K562 (cell line): Measurements from ENCODE around the gene SAMD14. TPM values are rescaled to one million over a fixed set of nuclear protein-coding genes. Genes with fewer than 3 reads are reported as not detected.

Experiments used
- ARID4B ChIP-seq: sonication (generic); formaldehyde crosslinking; IDR thresholded peaks from 2 replicates; pipeline ENCODE4 v1.8.0; 2022; ENCODE audit warnings: mild to moderate bottlenecking, missing genetic modification reagents
- ATF6 ChIP-seq: sonication (generic); formaldehyde crosslinking; IDR thresholded peaks from 2 replicates; pipeline ENCODE4 v1.4.0; 2020; ENCODE audit warnings: mild to moderate bottlenecking, missing genetic modification reagents
- CCAR2 ChIP-seq: fragments of 200-400 bp; formaldehyde crosslinking; IDR thresholded peaks from 2 replicates; pipeline ENCODE4 v1.6.1; 2017; ENCODE audit warnings: mild to moderate bottlenecking, low read depth, low read length
- EP400 ChIP-seq: fragments of 450-650 bp; IDR thresholded peaks from 2 replicates; pipeline ENCODE4 v1.6.1; 2017; ENCODE audit warnings: antibody characterized with exemption, mild to moderate bottlenecking, moderate library complexity
- FOXK1 ChIP-seq: sonication (generic); formaldehyde crosslinking; IDR thresholded peaks from 2 replicates; pipeline ENCODE4 v1.8.0; 2022; ENCODE audit warnings: missing genetic modification reagents, mild to moderate bottlenecking, borderline replicate concordance
- L3MBTL2 ChIP-seq: fragments of 450-650 bp; IDR thresholded peaks from 2 replicates; pipeline ENCODE4 v1.6.1; 2016; ENCODE audit warnings: mild to moderate bottlenecking, moderate library complexity
- LEF1 ChIP-seq: fragments of 450-650 bp; IDR thresholded peaks from 2 replicates; pipeline ENCODE4 v1.6.1; 2016; ENCODE audit warnings: mild to moderate bottlenecking
- MTF1 ChIP-seq: fragments of 250-450 bp; sonication (Bioruptor Pico); IDR thresholded peaks from 2 replicates; pipeline ENCODE4 v1.9.0; 2021; ENCODE audit warnings: moderate library complexity, mild to moderate bottlenecking, inconsistent platforms, borderline replicate concordance
- NFXL1 ChIP-seq: fragments of 450-650 bp; formaldehyde crosslinking; IDR thresholded peaks from 2 replicates; pipeline ENCODE4 v1.4.0; 2021; ENCODE audit warnings: mild to moderate bottlenecking
- NUFIP1 ChIP-seq: fragments of 450-650 bp; IDR thresholded peaks from 2 replicates; pipeline ENCODE4 v1.6.1; 2018; ENCODE audit not compliant: partially characterized antibody
- RUNX1 ChIP-seq: sonication (generic); IDR thresholded peaks from 2 replicates; pipeline ENCODE4 v1.6.1; 2016; ENCODE audit warnings: antibody characterized with exemption, low read depth
- TRIM24 ChIP-seq, 2 experiments: fragments of 450-650 bp; IDR thresholded peaks; 2 replicates each; pipeline ENCODE4 v1.6.1; 2016
- ZNF347 ChIP-seq: fragments of 450-650 bp; formaldehyde crosslinking; IDR thresholded peaks from 2 replicates; pipeline ENCODE4 v1.4.0; 2020; ENCODE audit warnings: low read depth, mild to moderate bottlenecking, moderate library complexity
- ZNF431 ChIP-seq: sonication (generic); formaldehyde crosslinking; IDR thresholded peaks from 2 replicates; pipeline ENCODE4 v1.8.0; 2022; ENCODE audit warnings: mild to moderate bottlenecking, missing genetic modification reagents
- ZNF695 ChIP-seq: fragments of 450-650 bp; formaldehyde crosslinking; IDR thresholded peaks from 2 replicates; pipeline ENCODE4 v1.4.0; 2020; ENCODE audit warnings: mild to moderate bottlenecking, moderate library complexity
- polyA plus RNA-seq, 8 experiments: library from polyadenylated mRNA; depleted of rRNA in 4 of 8; stranded (reverse) in 5 of 8; unstranded in 3 of 8; fragments of >200 nt; fragmentation: Nextera tagmentation in 2 of 8; fragmentation: Illumina TruSeq in 1 of 8; extraction: Ambion mirVana in 2 of 8; extraction: Trizol in 1 of 8; gene quantifications; 2 replicates each; pipeline versions ENCODE4 v1.2.1 to v1.2.3, GENCODE V29; 2011 to 2014; ENCODE audit warnings: inconsistent platforms in 1 of 8, missing spikeins in 1 of 8
- total RNA-seq, 7 experiments: library from RNA; depleted of rRNA in 6 of 7; stranded (reverse); fragments of >200 nt in 6 of 7; fragmentation: Illumina TruSeq in 2 of 7; extraction: Trizol in 2 of 7; gene quantifications; 2 replicates each; pipeline versions ENCODE4 v1.2.1 to v1.2.3, GENCODE V29; 2011 to 2021; ENCODE audit warnings: low replicate concordance in 1 of 7

The SAMD14 gene
- total and polyA plus RNA-seq, 9 of the 15 experiments (the other 6 are each of a cell fraction or from before 2014, with no cell fraction given) = 0.04 to 0.07 TPM; not detected in 7

DNA sequence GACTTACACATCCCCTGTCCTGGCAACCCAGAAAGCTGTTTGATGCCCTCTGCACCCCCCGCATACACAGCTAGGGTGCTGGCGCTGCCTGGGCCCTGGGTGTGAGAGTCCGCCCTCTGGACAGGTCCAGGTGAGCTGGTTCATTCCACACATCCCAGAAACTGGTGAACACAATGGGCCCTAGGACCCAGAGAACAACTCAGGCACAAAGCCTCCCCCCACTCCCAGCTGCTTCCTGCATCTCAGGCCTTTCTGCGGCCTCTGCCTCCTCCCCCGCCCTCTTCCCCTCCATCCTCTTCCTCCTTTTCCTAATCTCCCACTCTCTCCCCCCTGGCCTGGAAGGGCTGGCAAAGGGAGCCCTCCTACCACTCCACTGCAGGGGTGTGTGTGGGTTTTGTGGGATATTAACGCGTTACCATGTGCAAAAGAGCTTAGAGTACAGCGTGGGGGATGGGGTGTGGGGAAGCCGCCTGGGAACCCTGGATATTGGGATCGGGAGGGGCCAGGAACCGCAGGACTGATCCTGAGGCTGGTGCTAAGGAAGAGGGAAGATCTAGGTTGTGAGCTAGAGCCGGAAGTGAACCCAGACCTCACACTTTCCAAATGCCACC is 22.1 kb upstream of the SAMD14 start (continued):
- no peak for TF ChIP-seq NUFIP1
- TF ChIP-seq ZNF431 (CRISPR knock-in tag) = no peak
- peak in 1 of 2 experiments; percentile 54; a peak in 3 of 4 replicates for TF ChIP-seq TRIM24 (IDR thresholded peaks at IDR 0.05)
- TF ChIP-seq ZNF347 (CRISPR knock-in tag) = no peak
- TF ChIP-seq ATF6 (CRISPR knock-in tag) = no peak
- peak; percentile 80 for TF ChIP-seq EP400
- no peak for TF ChIP-seq ZNF695
- TF ChIP-seq CCAR2 = no peak
- no peak; the same call in 1 of the 2 replicates for TF ChIP-seq L3MBTL2
- no peak for TF ChIP-seq FOXK1 (CRISPR knock-in tag)
- TF ChIP-seq ARID4B = peak; percentile 89
- TF ChIP-seq NFXL1 (CRISPR knock-in tag) = no peak
- TF ChIP-seq RUNX1 = no peak
- TF ChIP-seq LEF1 = peak; percentile 77
- TF ChIP-seq MTF1 (CRISPR knock-in tag) = no peak
